Stimulated activated CD8-positive, alpha-beta memory T cell treated with anti-CD3 and anti-CD28 coated beads, Interleukin-12 subunit alpha, Interleukin-12 subunit beta, amount 100 ng/mL, for 24 hours (primary cell): ENCODE data around the gene CYBC1.

Source experiments
- DNase-seq: peaks from one replicate; pipeline ENCODE4 v3.0.0-alpha.2; 2020; ENCODE audit errors: extremely low read depth

Gene CYBC1

GRCh38 chr17:82450357-82451106 lies at the start of gene CYBC1:
Gene CYBC1 (minus strand): TSS chr17:82450752. CDS start chr17:82449254, 1,498 bp downstream.
- peak; percentile 90 for DNase-seq

- no peak for DNase-seq
Measured at GRCh38 chr17:82497483-82498405, 47.2 kb upstream of the CYBC1 start.

DNA sequence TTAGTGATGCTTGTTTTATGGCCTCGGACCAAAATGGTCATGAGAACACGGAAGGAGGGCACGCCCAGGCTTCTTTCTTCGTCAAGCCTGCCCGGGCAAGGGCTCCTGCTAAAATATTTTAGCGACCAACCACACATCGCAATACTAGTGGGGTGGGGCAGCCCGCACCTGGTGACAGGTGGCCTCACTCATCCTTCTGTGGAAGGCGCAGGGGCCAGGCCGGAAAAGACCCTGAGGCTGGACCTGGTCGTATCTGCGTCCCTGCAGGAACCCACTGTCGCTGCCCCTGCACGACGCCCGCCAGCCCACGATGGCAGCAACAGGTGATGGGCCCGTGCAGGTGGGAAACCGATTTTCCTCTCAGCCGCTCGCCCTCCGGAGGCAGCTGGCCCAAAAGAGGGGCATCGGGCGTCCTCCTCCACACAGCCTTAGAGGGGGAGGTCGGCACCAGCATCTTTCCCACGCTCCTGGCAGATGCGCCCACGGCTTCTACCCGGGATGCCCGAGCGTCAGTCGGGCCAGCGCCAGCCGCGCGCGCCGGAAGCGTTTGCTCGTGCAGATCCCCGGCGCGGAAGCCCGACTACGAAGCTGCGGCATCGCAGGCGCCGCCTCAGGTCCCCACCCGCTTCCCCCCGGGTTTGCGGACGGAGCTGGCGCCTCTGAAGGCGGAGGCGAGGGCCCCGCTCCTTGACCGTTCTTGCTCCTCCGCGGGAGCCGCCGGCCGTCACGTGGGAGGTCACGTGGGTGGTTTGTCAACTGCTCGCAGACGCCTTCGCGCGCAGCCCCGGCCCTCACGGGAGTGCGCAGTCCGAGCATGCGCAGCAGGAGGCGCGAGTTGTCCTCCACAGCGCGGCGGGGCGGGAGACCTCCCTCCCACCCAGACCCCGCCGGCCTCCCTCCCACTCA lies 46.2 kb upstream of the CYBC1 start:
- DNase-seq, result peak; percentile 90

DNA sequence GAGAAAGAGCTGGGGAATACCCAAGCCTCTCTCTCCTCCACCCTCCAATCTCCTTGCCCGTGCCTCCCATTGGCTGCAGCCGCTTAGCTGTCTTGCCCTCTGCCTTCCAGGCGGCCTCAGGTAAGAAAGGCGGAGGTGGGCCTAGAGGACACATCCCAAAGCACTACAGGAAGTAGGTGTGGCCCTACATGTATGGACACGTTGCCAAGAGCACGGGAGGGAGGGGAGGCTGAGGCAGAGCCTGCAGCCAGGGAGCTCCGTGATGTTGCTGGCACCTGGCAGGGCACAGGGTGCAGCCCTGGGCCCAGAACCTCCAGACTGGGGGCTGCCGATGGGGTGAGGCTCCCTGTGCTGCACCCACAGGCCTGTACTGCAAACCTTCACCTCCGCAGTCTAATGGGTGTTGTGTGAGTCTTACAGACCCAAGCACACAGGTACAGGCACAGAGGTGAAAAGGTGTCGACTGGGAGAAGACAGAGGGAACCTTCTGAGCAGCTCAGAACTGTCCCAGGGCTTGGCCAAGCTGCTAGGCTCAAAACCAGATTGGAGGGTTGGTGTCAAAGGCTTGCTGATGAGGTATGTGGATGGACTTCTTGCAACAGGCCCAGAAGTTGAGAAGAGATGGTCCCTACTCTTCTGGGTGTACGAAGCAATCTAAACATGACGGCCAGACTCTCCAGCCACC lies 45.4 kb upstream of the CYBC1 start:
- DNase-seq, result no peak

- DNase-seq, result peak; percentile 58
Measured at GRCh38 chr17:82494236-82495055, 43.9 kb upstream of the CYBC1 start.

DNA sequence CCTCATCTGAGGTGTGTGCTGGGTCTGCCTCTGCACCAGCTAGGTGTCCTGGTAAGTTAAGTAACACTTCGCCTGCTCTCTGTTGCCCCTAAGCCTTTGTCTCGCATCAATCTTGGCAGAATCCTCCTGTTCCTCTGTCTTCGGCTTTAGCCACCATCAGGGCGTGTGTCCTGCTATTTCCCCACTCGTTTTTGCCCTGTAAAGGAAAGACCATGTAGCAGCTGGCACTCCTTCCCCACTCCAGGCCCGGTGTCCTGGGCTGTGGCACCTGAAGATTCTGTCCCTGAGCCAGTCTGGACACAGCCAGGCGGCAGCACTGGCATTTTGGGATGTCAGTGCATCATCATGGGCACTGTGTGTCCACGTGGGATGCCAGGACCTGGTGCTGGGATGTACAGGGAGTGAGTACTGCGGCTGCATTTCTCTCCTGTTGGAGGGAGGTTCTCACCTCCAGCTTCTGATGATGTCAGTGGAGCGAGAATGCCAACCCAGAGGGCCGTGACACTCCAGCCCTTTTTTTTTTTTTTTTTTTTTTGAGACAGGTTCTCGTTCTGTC lies 42.8 kb upstream of the CYBC1 start:
- no peak for DNase-seq

GRCh38 chr17:82492643-82493225 lies 42.2 kb upstream of the CYBC1 start:
- DNase-seq, result no peak

DNA sequence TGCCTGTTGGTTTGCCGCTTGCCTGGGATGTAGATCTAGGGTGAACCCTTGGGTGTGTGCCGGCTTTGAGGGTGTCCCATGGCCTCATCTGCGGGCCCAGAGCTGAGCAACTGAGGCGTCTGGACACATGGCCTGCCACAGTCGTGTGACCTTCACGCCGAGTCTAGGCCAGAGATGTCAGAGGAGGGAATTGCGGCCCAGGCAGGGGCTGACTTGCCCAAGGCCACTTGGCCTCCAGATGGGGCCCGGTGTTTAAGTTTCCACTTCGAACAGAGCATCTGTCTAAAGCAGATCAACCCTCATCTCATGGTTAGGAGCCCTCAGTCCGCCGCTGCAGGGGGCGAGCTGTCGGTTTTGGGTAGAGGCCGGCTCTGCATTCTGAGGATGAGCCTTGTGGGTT lies 41.0 kb upstream of the CYBC1 start:
- DNase-seq, result no peak

GRCh38 chr17:82491196-82491530 lies 40.6 kb upstream of the CYBC1 start:
- DNase-seq, result no peak

DNA sequence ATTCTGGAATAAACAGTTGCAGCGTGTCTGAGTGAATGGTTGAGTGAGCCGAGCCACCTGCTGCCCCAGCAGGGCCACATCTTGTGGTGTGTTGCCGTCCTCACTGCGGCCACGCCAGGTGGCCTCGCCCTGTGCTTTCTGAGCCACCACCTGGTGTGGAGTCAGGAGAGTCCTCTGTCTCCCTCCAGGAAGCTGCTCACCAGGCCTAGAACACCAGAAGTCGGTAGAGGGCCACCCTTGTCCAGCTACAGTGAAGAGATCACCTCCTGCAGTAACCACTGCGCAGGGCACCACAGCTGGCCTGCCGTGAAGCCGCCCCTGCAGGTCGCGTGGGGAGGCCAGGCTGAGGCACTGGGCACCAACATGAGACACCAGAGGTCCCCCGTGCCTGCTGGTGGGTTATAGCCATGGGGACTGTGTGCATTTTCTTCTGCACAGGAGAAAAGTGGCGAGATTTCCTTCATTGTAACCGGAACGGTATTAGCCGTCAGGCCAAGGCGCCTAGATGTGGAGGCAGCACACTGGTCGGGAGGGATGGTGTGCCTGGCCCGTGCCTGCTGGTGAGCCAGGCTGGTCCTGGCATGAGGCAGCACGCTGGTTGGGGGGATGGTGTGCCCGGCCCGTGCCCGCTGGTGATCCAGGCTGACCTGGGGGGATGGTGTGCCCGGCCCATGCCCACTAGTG lies 40.1 kb upstream of the CYBC1 start:
- no peak for DNase-seq

DNA sequence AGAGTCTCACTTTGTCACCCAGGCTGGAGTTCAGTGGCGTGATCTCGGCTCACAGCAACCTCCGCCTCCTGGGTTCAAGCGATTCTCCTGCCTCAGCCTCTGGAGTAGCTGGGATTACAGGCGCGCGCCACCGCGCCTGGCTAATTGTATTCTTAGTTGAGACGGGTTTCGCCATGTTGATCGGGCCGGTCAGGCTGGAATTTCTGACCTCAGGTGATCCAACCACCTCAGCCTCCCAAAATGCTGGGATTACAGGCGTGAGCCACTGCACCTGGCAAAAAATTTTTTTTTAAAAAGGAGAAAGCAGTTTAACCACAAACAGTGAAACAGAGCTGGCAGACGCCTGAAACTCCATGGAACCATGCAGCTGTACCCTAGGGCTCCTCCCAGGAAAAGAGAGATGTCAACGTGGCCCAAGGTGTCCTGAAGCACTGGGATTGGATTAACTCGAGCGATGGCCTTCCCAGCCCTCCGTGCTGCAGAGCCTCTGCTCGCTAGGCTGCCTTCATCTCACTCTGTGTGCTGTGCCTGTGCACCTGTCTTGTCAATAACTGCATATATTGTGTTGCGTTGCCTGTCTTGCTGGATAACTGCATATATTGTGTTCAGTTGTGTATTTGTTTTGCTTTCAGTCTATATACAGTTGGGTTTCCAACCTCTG lies 39.4 kb upstream of the CYBC1 start:
- DNase-seq, result no peak

- DNase-seq, result no peak
Measured at GRCh38 chr17:82489117-82489516, 38.6 kb upstream of the CYBC1 start.

- DNase-seq, result no peak
Measured at GRCh38 chr17:82487910-82488309, 37.4 kb upstream of the CYBC1 start.

DNA sequence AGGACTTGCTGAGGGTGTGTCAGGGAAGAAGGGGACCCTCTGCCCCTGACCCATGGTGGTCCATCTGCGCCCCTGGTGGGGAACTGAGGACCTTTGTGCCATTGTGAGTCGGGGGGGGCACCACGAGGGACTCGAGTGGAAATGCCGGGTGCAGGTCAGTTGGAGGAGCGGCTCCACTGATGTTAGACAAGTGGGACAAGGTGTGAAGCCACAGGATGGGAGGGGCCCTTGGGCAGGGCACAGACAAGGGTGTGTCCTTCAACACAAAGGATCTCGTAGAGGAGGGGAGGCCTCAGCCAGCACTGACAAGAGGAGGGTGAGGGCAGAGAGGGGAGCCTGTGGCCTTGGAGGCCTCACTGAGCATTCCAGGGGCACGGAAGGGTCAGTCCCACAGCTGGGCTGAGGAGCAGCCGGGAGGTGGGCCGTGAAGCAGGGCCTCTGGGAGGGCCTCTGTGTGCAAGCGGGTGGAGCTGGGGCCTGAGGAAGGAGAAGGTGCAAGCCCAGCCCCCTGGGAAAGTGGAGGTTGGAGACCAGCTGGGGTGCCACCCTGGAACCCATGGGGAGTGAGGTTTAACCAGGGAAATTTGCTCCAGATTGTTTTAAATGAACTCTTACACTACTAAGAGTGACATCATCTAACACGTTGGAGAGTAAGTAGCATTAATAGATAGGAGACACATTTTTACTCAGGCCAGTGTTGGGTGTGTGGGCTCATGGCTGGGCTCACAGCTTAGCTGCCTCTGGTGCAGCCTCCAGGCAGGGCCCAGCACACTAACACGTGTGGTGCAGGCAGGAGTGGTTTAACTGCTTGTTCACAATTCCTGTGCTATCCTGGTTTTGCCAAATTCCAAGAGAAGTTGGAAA lies 35.9 kb upstream of the CYBC1 start:
- DNase-seq, result no peak

GRCh38 chr17:82483836-82484235 lies 33.3 kb upstream of the CYBC1 start:
- DNase-seq, result no peak

DNA sequence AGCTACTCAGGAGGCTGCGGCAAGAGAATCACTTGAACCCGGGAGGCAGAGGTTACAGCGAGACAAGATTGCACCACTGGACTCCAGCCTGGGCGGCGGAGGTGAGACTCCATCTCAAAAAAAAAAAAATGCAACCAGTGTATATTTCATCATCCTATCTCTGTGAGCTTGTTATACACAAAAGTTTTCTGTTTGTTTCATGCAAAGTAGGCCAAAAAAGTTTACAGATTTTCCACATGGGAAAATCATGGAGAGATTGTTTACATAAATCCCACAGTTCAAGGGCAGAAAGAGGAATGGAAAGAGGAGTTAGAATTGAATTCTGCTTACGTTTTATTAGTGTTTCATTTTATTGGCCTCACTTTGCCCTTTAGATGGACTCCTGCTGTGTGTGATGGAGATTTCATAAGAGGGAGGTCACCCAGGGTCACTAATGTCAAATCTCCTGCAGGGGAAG lies 32.7 kb upstream of the CYBC1 start:
- DNase-seq, result no peak

GRCh38 chr17:82480318-82480717 lies 29.8 kb upstream of the CYBC1 start:
- DNase-seq, result no peak

- no peak for DNase-seq
Measured at GRCh38 chr17:82479602-82480001, 29.1 kb upstream of the CYBC1 start.
